ACC112 (cell line): ENCODE measurements around the gene TFF1.

Experiments
- H2AFZ ChIP-seq: fragments of 200-600 bp; sonication (generic); one replicate; pipeline ENCODE4 v1.6.0; 2017; ENCODE audit warnings: antibody characterized with exemption, low read length; ENCODE audit not compliant: unreplicated experiment
- H3K27ac ChIP-seq: fragments of 200-600 bp; sonication (generic); 2 replicates; pipeline ENCODE4 v1.5.1; 2014; ENCODE audit warnings: low read depth, mild to moderate bottlenecking, antibody characterized with exemption, low read length, moderate library complexity
- H3K27me3 ChIP-seq: fragments of 200-600 bp; sonication (generic); 2 replicates; pipeline ENCODE4 v1.6.1; 2014; ENCODE audit warnings: mild to moderate bottlenecking, antibody characterized with exemption, low read length, moderate library complexity, mixed read lengths; ENCODE audit not compliant: insufficient read depth
- H3K36me3 ChIP-seq: fragments of 200-600 bp; sonication (generic); 2 replicates; pipeline ENCODE4 v1.6.1; 2016; ENCODE audit warnings: mild to moderate bottlenecking, antibody characterized with exemption, low read length, moderate library complexity, mixed read lengths; ENCODE audit not compliant: insufficient read depth
- H3K4me1 ChIP-seq: fragments of 200-600 bp; sonication (generic); one replicate; pipeline ENCODE4 v1.6.1; 2016; ENCODE audit warnings: low read length, mixed read lengths; ENCODE audit not compliant: insufficient read depth, unreplicated experiment, control insufficient read depth
- H3K4me3 ChIP-seq: fragments of 200-600 bp; sonication (generic); 2 replicates; pipeline ENCODE4 v1.5.1; 2014; ENCODE audit warnings: mild to moderate bottlenecking, low read depth, low read length
- H3K79me2 ChIP-seq: fragments of 200-600 bp; sonication (generic); one replicate; pipeline ENCODE4 v1.6.0; 2016; ENCODE audit warnings: low read length; ENCODE audit not compliant: control insufficient read depth, unreplicated experiment, insufficient read depth

TFF1 gene

DNA sequence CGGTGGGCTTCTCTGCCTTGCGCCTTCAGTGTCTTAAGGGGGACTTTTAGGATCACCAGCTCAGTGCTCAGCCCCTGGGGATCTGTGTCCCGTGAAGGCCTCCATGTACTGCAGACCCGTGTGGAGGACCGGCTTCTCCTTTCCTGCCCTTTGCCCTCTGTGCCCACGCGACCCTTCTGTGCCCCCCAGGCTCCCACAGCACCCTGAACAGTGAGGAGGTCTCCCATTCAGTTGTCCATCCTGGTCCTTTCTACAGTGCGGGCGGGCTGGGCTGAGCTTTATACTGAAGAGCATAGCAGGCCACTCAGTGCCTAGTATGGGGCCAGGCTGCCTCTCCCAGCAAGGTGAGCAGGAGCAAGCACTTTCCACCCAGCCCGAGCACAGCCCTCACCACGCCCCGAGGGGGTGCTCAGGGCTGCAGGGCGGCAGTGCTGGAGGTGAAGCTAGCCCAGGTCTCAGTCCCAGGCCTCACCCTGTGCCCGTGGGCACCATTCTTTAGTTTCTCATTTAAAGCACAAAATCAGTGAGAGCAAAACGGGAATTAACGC is 7.6 kb upstream of the TFF1 start:
- Histone ChIP-seq H3K36me3 (no peaks in the 10 kb centered on the region), H3K79me2 (no peaks in the 10 kb centered on the region), H3K27ac (no peak overlapping the region), H3K4me1 (no peaks in the 10 kb centered on the region), H3K4me3 (no peak overlapping the region), H3K27me3 (peaks cover 68% of the 10 kb centered on the region), H2AFZ (no peak overlapping the region)

DNA sequence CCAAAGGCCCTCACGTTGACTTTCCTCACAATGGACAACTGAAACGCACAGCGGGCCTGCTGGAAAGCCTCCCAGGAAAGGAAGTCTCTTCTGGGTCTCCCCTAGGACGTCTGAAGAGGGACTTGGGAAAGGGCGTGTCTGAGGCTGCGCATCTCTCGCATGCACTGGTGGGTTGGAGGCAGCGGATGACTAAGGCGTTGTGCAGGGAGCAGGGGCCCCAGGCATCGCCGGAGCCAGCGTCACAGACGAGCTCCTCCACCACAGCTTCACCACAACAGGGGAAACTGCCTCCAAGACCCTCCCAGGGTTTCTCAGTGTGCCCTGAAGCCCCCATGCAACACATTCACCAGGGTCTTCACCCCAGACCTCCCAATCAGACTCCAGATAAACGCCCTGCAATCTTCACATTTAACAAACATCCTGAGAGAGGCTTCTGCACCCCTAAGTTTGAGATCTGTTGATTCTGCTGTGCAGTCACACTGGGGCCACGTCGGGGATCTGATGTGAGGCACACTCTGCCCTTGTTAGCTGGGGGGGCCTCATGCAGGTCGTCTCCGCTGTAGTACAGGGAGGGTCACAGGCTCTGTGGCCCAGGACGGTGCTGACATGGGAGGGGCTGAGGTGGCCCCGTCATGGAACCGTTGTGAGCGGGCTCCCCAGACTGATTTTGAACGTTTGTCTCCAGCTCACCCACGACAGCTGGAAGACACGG is 7.0 kb upstream of the TFF1 start:
- Histone ChIP-seq H3K4me3 (no peak overlapping the region), H3K4me1 (no peaks in the 10 kb centered on the region), H2AFZ (no peak overlapping the region), H3K79me2 (no peaks in the 10 kb centered on the region), H3K27ac (no peak overlapping the region), H3K27me3 (peaks cover 68% of the 10 kb centered on the region), H3K36me3 (no peaks in the 10 kb centered on the region)

DNA sequence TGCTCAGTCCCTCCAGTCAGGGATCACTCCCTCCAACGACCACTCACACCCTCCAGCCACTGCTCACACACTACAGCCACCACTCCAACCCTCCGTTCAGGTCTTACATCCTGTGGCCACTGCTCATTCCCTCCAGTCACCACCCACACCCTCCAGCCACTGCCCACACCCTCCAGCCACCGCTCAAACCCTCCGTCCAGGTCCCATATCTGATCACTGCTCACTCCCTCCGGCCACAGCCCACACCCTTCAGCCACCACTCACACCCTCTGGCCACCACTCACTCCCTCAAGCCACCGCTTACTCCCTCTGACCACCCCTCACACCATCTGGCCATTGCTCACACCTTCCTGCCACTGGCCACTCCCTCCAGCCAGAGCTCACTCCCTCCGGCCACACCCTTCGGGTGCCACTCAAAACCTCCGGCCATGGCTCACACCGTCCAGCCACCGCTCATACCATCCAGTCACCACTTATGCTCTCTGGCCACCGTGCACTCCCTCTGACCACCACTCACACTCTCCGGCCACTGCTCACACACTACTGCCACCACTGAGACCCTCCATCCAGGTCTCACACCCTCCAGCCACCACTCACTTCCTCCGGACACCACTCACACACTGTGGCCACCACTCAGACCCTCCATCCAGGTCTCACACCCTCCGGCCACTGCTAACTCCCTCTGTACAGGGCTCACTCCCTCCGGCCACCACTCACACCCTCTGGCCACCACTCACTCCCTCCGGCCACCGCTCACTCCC is 4.7 kb upstream of the TFF1 start:
- no peak overlapping the region for H2AFZ ChIP-seq
- no peak overlapping the region for H3K4me3 ChIP-seq
- H3K4me1 ChIP-seq: no peaks in the 10 kb centered on the region
- no peaks in the 10 kb centered on the region for H3K36me3 ChIP-seq
- H3K27me3 ChIP-seq: peaks cover 56% of the 10 kb centered on the region
- H3K27ac ChIP-seq: no peak overlapping the region
- no peaks in the 10 kb centered on the region for H3K79me2 ChIP-seq

DNA sequence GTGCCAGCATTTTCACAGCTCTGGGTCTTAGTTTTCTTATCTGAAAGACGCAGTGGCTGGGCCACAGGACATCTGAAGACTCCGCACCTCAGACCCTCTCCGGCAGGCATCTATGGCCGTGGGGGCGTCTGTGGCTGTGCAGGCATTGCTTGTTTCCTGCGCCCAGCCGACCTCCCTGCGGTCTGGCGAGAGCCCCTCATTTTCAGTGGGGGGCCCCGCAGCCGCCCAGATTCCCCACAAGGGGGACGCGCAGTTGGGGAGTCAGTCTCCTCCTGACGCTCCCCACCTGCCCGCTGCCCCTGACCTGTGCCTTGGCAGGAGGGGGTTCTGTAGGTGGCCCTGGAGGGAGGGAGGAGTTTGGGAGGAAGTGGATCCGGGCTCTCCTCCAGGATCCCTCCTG is 3.5 kb upstream of the TFF1 start:
- H3K27me3 ChIP-seq: peaks cover 50% of the 10 kb centered on the region
- no peaks in the 10 kb centered on the region for H3K79me2 ChIP-seq
- no peaks in the 10 kb centered on the region for H3K4me1 ChIP-seq
- H3K27ac ChIP-seq: no peak overlapping the region
- no peak overlapping the region for H2AFZ ChIP-seq
- H3K4me3 ChIP-seq: no peak overlapping the region
- no peaks in the 10 kb centered on the region for H3K36me3 ChIP-seq

DNA sequence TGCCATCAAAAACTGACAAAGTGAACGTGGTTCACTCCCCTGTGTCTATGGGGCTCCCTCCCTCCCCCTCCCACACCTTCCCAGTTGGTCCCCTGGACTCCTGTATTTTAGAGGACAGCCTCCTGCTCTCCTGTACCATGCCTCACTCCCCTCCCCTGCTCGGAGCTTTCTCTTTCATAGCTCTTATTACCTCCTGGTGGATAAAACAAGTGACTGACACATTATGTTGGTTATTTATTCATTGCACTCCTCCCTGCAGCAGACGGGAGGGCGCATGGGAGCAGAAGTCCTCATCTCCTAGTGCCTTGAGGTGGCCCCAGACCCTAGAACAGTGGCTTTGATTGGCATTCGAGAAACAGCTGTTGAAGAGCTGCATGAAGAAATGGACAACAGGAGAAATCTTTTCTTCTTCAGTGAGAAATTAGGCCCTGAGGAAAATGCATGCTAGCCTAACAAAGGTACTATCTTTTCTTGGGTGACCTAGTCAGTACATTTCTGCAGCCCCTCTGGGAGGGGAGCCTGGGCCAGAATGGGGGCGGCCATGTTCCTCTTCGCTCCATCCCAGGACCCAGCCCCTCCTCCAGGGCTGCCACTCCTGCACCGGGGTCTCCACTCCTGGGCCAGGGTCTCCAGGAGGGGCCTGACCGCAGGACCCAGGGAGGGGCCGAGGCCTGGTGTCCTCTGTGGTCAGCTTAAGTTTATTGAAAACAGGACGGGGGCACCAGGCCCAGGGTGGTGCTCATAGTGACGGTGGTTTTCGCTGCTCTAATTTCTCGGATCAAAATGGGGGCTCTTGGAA is 1.2 kb upstream of the TFF1 start:
- no peak overlapping the region for H3K27ac ChIP-seq
- H2AFZ ChIP-seq: no peak overlapping the region

DNA sequence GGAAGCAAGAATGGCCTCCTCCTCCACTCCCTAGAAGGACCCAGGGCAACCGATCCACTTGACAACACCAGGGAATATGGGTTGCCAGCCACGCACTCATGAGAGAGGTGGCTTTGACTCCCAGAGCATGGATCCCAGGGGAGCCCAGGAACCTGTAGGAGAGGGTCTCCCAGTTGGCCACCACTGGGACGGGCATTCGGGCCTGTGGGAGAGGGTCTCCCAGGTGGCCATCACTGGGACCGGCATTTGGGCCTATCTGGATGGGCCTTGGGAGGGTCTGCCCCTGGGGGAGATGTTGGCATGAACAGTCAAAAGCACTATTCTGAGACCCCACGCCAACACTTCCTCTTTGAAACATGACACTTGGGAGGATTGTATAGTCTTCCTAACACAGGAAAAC is 565 bp downstream of the TFF1 start:
- no peaks in the 10 kb centered on the region for H3K36me3 ChIP-seq
- H3K27ac ChIP-seq: no peak overlapping the region
- no peak overlapping the region for H3K4me3 ChIP-seq
- peaks cover 49% of the 10 kb centered on the region for H3K27me3 ChIP-seq
- H3K4me1 ChIP-seq: no peaks in the 10 kb centered on the region
- H2AFZ ChIP-seq: no peak overlapping the region
- H3K79me2 ChIP-seq: no peaks in the 10 kb centered on the region

More for the DNA sequence above, 1.2 kb upstream of the TFF1 start:
- Histone ChIP-seq H3K4me3 (no peak overlapping the region), H3K27me3 (peaks cover 43% of the 10 kb centered on the region; the same call in 1 of the 2 replicates), H3K79me2 (no peaks in the 10 kb centered on the region), H3K4me1 (no peaks in the 10 kb centered on the region), H3K36me3 (no peaks in the 10 kb centered on the region)

DNA sequence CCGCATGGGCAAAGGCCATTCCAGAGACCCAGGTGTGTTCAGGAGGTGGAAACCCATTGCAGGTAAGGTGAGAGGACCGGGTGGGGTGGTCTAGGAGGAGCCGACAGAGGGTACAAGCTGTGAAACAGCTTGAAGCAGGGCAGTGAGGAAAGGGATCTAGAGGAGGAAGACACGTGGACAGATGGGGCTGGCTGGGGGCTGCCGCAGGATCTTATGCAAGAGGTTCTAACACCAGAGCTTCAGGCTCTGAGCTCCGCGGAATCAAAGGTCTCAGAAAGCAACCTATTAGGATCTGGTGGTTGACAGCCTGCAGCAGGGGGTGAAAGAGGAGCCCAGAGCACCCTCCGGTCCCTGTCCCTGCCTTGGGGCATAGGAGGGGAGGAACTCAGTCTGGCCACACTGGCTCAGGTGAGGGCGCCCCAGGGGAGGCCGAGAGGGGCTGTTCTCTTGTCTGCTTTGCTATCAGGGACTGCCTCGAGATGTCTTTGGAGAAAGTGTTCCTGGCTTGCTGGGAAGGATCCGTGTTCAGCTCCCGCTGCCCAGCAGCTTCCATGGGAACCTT is 1.9 kb downstream of the TFF1 start:
- H3K36me3 ChIP-seq: no peaks in the 10 kb centered on the region
- peaks cover 45% of the 10 kb centered on the region for H3K27me3 ChIP-seq
- no peak overlapping the region for H3K4me3 ChIP-seq
- no peak overlapping the region for H3K27ac ChIP-seq
- H3K4me1 ChIP-seq: no peaks in the 10 kb centered on the region
- no peaks in the 10 kb centered on the region for H3K79me2 ChIP-seq
- no peak overlapping the region for H2AFZ ChIP-seq

DNA sequence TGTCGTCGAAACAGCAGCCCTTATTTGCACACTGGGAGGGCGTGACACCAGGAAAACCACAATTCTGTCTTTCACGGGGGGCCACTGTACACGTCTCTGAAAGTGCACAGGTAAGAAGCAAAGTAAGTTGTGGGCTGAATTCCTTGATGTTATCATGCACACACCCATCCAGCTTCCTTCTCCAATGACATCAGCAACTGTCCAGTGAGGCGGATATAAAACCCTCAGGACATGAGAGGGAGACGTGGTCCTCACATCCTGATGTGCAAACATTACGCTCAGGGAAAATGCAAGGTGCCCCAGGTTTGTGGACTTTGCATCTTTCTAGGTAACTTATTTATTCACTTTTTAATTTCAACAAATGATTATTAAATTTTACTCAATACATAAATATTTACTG is 3.0 kb downstream of the TFF1 start:
- Histone ChIP-seq H3K4me1 (no peaks in the 10 kb centered on the region), H3K27ac (no peak overlapping the region), H3K27me3 (peaks cover 43% of the 10 kb centered on the region), H3K4me3 (no peak overlapping the region), H2AFZ (no peak overlapping the region), H3K79me2 (no peaks in the 10 kb centered on the region), H3K36me3 (no peaks in the 10 kb centered on the region)

DNA sequence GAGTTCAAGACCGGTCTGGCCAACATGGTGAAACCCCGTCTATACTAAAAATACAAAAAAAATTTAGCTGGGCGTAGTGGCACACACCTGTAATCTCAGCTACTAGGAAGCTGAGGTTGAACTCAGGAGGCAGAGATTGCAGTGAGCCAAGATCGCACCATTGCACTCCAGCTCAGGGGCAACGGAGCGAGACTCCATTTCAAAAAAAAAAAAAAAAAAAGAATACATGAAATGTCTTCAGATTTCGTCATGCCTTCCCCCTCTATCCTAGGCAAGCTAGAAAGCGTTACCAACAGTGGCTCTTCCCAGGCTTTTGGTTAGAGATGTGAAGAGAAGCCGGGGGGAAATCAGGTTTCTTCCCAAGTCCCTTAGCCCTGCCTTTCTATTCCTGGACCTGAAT is 3.6 kb downstream of the TFF1 start:
- Histone ChIP-seq H3K36me3 (no peaks in the 10 kb centered on the region), H3K4me3 (no peak overlapping the region), H3K4me1 (no peaks in the 10 kb centered on the region), H3K27me3 (peaks cover 43% of the 10 kb centered on the region), H3K27ac (no peak overlapping the region), H3K79me2 (no peaks in the 10 kb centered on the region), H2AFZ (no peak overlapping the region)

DNA sequence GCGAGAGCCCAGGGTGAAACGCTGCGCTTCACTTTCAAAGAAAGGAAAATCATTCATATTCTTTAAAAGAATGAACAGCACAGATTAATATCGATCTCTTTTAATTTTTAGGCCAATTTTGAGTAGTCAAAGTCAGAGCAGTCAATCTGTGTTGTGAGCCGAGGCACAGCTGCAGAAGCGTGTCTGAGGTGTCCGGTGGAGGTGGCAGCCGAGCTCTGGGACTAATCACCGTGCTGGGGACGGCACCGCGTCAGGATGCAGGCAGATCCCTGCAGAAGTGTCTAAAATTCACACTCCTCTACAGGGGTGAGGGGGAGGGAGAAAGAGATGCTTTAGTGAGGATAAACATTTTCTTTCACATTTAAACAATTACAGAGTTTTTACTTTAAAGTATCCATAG is 4.1 kb downstream of the TFF1 start:
- no peak overlapping the region for H3K27ac ChIP-seq
- H2AFZ ChIP-seq: no peak overlapping the region
- no peak overlapping the region for H3K4me3 ChIP-seq
- H3K79me2 ChIP-seq: no peaks in the 10 kb centered on the region
- H3K27me3 ChIP-seq: peaks cover 44% of the 10 kb centered on the region
- H3K36me3 ChIP-seq: no peaks in the 10 kb centered on the region
- H3K4me1 ChIP-seq: no peaks in the 10 kb centered on the region
